ENCODE results near the gene NAA38. TPM values are rescaled to one million over a fixed set of nuclear protein-coding genes. Genes with fewer than 3 reads are reported as not detected.
A peak's percentile ranks its signal among the peaks of the same experiment; 100 is the strongest.

Gene NAA38
- total RNA-seq, 2 donors from 2014 or later = 77.1 to 85.0 TPM

- Histone ChIP-seq H3K27me3 (no peaks in the 10 kb centered on the region), H3K4me3 (peak within 1 kb of the TSS; percentile 71 to 76), H3K27ac (peak within 1 kb of the TSS; percentile 99 to 100), H3K36me3 (no peaks in the 10 kb centered on the region), H3K9me3 (no peaks in the 10 kb centered on the region), H3K4me1 (peaks cover 0 to 41% of the 10 kb centered on the region in 2 donors)
- peak; percentile 96 for DNase-seq (ENCODE audit: low spot score)
- TF ChIP-seq, protein P1, sequence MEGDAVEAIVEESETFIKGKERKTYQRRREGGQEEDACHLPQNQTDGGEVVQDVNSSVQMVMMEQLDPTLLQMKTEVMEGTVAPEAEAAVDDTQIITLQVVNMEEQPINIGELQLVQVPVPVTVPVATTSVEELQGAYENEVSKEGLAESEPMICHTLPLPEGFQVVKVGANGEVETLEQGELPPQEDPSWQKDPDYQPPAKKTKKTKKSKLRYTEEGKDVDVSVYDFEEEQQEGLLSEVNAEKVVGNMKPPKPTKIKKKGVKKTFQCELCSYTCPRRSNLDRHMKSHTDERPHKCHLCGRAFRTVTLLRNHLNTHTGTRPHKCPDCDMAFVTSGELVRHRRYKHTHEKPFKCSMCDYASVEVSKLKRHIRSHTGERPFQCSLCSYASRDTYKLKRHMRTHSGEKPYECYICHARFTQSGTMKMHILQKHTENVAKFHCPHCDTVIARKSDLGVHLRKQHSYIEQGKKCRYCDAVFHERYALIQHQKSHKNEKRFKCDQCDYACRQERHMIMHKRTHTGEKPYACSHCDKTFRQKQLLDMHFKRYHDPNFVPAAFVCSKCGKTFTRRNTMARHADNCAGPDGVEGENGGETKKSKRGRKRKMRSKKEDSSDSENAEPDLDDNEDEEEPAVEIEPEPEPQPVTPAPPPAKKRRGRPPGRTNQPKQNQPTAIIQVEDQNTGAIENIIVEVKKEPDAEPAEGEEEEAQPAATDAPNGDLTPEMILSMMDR (IDR thresholded peaks at IDR 0.05) = peak in 1 of 2 donors; percentile 40
These were observed 23.4 kb downstream of the NAA38 start, which contains the start of gene KDM6B for GRCh38 chr17:7833795-7834541. Gene KDM6B, plus strand, starts transcription at chr17:7834217. Its CDS starts 11,338 bp downstream, at chr17:7845555.

DNA sequence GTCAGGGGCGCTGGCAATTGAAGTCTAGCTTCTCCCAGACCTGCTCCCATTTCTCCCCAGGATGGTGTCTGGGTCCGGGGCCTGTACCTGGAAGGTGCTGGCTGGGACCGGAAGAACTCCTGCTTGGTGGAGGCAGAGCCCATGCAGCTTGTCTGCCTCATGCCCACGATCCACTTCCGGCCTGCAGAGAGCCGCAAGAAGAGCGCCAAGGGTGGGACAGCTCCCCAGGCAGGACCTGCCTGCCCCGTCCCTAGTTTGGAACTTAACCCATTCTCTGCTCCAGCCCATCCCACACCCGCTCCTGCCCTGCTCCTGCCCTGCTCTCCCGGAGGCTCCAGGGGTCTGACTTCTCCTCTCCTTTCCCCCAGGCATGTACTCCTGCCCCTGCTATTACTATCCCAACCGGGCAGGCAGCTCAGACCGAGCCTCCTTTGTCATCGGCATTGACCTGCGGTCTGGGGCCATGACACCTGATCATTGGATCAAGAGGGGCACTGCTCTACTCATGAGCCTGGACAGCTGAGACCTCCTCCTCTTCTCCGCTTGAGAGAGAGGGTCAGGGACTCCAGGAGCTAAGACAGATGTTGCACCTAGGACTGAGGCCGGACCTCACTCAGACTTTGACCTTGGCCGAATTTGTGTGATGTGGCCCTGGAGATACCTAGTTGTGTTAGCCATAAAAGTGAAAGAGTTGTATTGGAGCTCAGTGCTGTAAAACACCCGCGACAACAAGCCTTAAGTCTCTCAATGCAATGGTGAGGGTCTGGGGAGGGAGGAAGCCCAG, 24.2 kb downstream of the NAA38 start:
- Histone ChIP-seq H3K9me3 (no peaks in the 10 kb centered on the region), H3K36me3 (no peaks in the 10 kb centered on the region), H3K27ac (peak overlapping the region; percentile 99 to 100), H3K4me1 (peaks cover 0 to 34% of the 10 kb centered on the region in 2 donors), H3K27me3 (no peaks in the 10 kb centered on the region), H3K4me3 (peak overlapping the region; percentile 71 to 76)
- DNase-seq (ENCODE audit: low spot score) = no peak
- TF ChIP-seq, protein P1 (IDR thresholded peaks at IDR 0.05) = no peak

GRCh38 chr17:7832431-7832830, 24.9 kb downstream of the NAA38 start:
- H3K4me3 ChIP-seq = no peak overlapping the region
- no peaks in the 10 kb centered on the region for H3K9me3 ChIP-seq
- peaks cover 0 to 26% of the 10 kb centered on the region in 2 donors for H3K4me1 ChIP-seq
- H3K27me3 ChIP-seq = no peaks in the 10 kb centered on the region
- no peak for DNase-seq (ENCODE audit: low spot score)
- no peaks in the 10 kb centered on the region for H3K36me3 ChIP-seq
- H3K27ac ChIP-seq = no peak overlapping the region
- TF ChIP-seq, protein P1 (IDR thresholded peaks at IDR 0.05) = no peak

- no peak for DNase-seq (ENCODE audit: low spot score)
- Histone ChIP-seq H3K36me3 (no peaks in the 10 kb centered on the region), H3K27ac (no peak overlapping the region), H3K9me3 (no peaks in the 10 kb centered on the region), H3K4me3 (no peak overlapping the region), H3K4me1 (peaks cover 0 to 14% of the 10 kb centered on the region in 2 donors), H3K27me3 (no peaks in the 10 kb centered on the region)
- TF ChIP-seq, protein P1 (IDR thresholded peaks at IDR 0.05) = no peak
These were observed 26.1 kb downstream of the NAA38 start for GRCh38 chr17:7831233-7831632.

- no peaks in the 10 kb centered on the region for H3K9me3 ChIP-seq
- H3K4me3 ChIP-seq = no peak overlapping the region
- no peak for DNase-seq (ENCODE audit: low spot score)
- no peaks in the 10 kb centered on the region for H3K36me3 ChIP-seq
- peaks cover 0 to 10% of the 10 kb centered on the region in 2 donors for H3K4me1 ChIP-seq
- TF ChIP-seq, protein P1 (IDR thresholded peaks at IDR 0.05) = no peak
- H3K27ac ChIP-seq = no peak overlapping the region
- no peaks in the 10 kb centered on the region for H3K27me3 ChIP-seq
These were observed 26.7 kb downstream of the NAA38 start for GRCh38 chr17:7830616-7831015.
